HL-60 (cell line): Measurements from ENCODE around the gene GSTO2.

Experiments used
- CTCF ChIP-seq: IDR thresholded peaks from one replicate; pipeline ENCODE4 v1.5.1; 2011; ENCODE audit warnings: low read length, control low read depth, inconsistent platforms; ENCODE audit not compliant: insufficient read depth
- GABPA ChIP-seq: IDR thresholded peaks from 2 replicates; pipeline ENCODE4 v1.6.1; 2012; ENCODE audit warnings: low read depth
- POLR2AphosphoS5 ChIP-seq: IDR thresholded peaks from 2 replicates; pipeline ENCODE4 v1.6.1; 2012; ENCODE audit warnings: low read depth
- REST ChIP-seq: IDR thresholded peaks from 2 replicates; pipeline ENCODE4 v1.6.1; 2012; ENCODE audit warnings: low read depth; ENCODE audit not compliant: insufficient replicate concordance
- SPI1 ChIP-seq: IDR thresholded peaks from 2 replicates; pipeline ENCODE4 v1.6.1; 2012; ENCODE audit warnings: low read depth, mild to moderate bottlenecking, borderline replicate concordance

- TF ChIP-seq CTCF (no peak), REST (no peak), POLR2AphosphoS5 (no peak), GABPA (no peak), SPI1 (no peak)
Observed at GRCh38 chr10:104247513-104248146, 21.4 kb upstream of the GSTO2 start.
